OCI-LY3 (cell line): ENCODE data around the gene KRT2.

Experiments used
- H2AFZ ChIP-seq: fragments of 200-600, 300-600 bp; shearing (Covaris generic); 2 replicates; pipeline ENCODE4 v1.6.0; 2014; ENCODE audit warnings: antibody characterized with exemption, low read depth, low read length
- H3K27ac ChIP-seq: fragments of 200-600, 300-600 bp; sonication (generic); 2 replicates; pipeline ENCODE4 v1.5.1; 2014; ENCODE audit warnings: mild to moderate bottlenecking, low read length, moderate library complexity, mixed read lengths
- H3K27me3 ChIP-seq: fragments of 200-600, 300-600 bp; sonication (generic); 2 replicates; pipeline ENCODE4 v1.6.1; 2014; ENCODE audit warnings: low read depth, low read length, mixed read lengths
- H3K36me3 ChIP-seq: fragments of 200-600, 300-600 bp; sonication (generic); replicated peaks from 2 replicates; pipeline ENCODE3; 2014; ENCODE audit warnings: low read depth, low read length, mixed read lengths
- H3K4me1 ChIP-seq: fragments of 300-600, 200-600 bp; sonication (generic); 2 replicates; pipeline ENCODE4 v1.6.1; 2014; ENCODE audit warnings: low read length, mixed read lengths
- H3K4me2 ChIP-seq: fragments of 200-600, 300-600 bp; sonication (generic); 2 replicates; pipeline ENCODE4 v1.6.1; 2014; ENCODE audit warnings: low read length, mixed read lengths
- H3K4me3 ChIP-seq: fragments of 300-600, 200-600 bp; sonication (generic); 2 replicates; pipeline ENCODE4 v1.5.1; 2014; ENCODE audit warnings: antibody characterized with exemption, mild to moderate bottlenecking, low read length, moderate library complexity
- H3K79me2 ChIP-seq: fragments of 300-600, 200-600 bp; shearing (Covaris generic); 2 replicates; pipeline ENCODE4 v1.6.1; 2014; ENCODE audit warnings: mild to moderate bottlenecking, low read length, mixed read lengths
- H3K9ac ChIP-seq: fragments of 300-600, 200-600 bp; shearing (Covaris generic); 2 replicates; pipeline ENCODE4 v1.6.0; 2014; ENCODE audit warnings: mild to moderate bottlenecking, low read length, moderate library complexity
- H3K9me3 ChIP-seq: fragments of 200-600, 300-600 bp; shearing (Covaris generic); 2 replicates; pipeline ENCODE4 v1.6.1; 2014; ENCODE audit warnings: low read length, mixed read lengths; ENCODE audit not compliant: insufficient read depth
- H4K20me1 ChIP-seq: fragments of 200-600, 300-600 bp; sonication (generic); 2 replicates; pipeline ENCODE4 v1.6.1; 2016; ENCODE audit warnings: low read length, mixed read lengths; ENCODE audit not compliant: insufficient read depth
- CTCF ChIP-seq: fragments of 200-600, 300-600 bp; sonication (generic); IDR thresholded peaks from 2 replicates; pipeline ENCODE4 v1.5.1; 2014; ENCODE audit warnings: antibody characterized with exemption, low read length, low read depth
- EZH2phosphoT487 ChIP-seq: fragments of 200-600 bp; shearing (Covaris generic); IDR thresholded peaks from 2 replicates; pipeline ENCODE4 v1.6.1; 2018; ENCODE audit warnings: antibody characterized with exemption, mixed run types, low read depth

The KRT2 gene

GRCh38 chr12:52630008-52630500 lies 22.0 kb downstream of the KRT2 start:
- Histone ChIP-seq H2AFZ (no peak overlapping the region), H3K4me2 (no peak overlapping the region), H3K4me1 (peaks cover 5% of the 10 kb centered on the region; the same call in 1 of the 2 replicates), H3K9ac (no peak overlapping the region), H3K9me3 (no peaks in the 10 kb centered on the region), H3K4me3 (no peak overlapping the region), H3K27me3 (peaks cover 28% of the 10 kb centered on the region), H3K36me3 (no peaks in the 10 kb centered on the region), H3K79me2 (no peaks in the 10 kb centered on the region), H4K20me1 (no peaks in the 10 kb centered on the region), H3K27ac (no peak overlapping the region)
- TF ChIP-seq CTCF: no peak
- no peak for TF ChIP-seq EZH2phosphoT487

- no peak overlapping the region for H3K27ac ChIP-seq
- H3K79me2 ChIP-seq: no peaks in the 10 kb centered on the region
- H3K27me3 ChIP-seq: peaks cover 34% of the 10 kb centered on the region
- H3K4me3 ChIP-seq: no peak overlapping the region
- no peak overlapping the region for H2AFZ ChIP-seq
- no peak overlapping the region for H3K4me2 ChIP-seq
- no peaks in the 10 kb centered on the region for H3K36me3 ChIP-seq
- TF ChIP-seq EZH2phosphoT487 (no peak), CTCF (no peak)
- no peaks in the 10 kb centered on the region for H4K20me1 ChIP-seq
- H3K4me1 ChIP-seq: peaks cover 5% of the 10 kb centered on the region; the same call in 1 of the 2 replicates
- no peaks in the 10 kb centered on the region for H3K9me3 ChIP-seq
- no peak overlapping the region for H3K9ac ChIP-seq
Observed at GRCh38 chr12:52629281-52630007, 22.6 kb downstream of the KRT2 start.

- Histone ChIP-seq H3K27ac (no peak overlapping the region), H3K27me3 (peaks cover 40% of the 10 kb centered on the region), H3K4me3 (no peak overlapping the region), H3K4me1 (peaks cover 5% of the 10 kb centered on the region; the same call in 1 of the 2 replicates), H3K79me2 (no peaks in the 10 kb centered on the region), H3K9ac (no peak overlapping the region), H3K36me3 (no peaks in the 10 kb centered on the region), H2AFZ (no peak overlapping the region), H4K20me1 (no peaks in the 10 kb centered on the region), H3K9me3 (no peaks in the 10 kb centered on the region), H3K4me2 (no peak overlapping the region)
- TF ChIP-seq EZH2phosphoT487 (no peak), CTCF (no peak)
Observed at GRCh38 chr12:52628841-52629240, 23.2 kb downstream of the KRT2 start.

- no peak overlapping the region for H3K4me3 ChIP-seq
- H3K27ac ChIP-seq: no peak overlapping the region
- peaks cover 5% of the 10 kb centered on the region; the same call in 1 of the 2 replicates for H3K4me1 ChIP-seq
- no peak overlapping the region for H3K4me2 ChIP-seq
- no peak for TF ChIP-seq EZH2phosphoT487
- TF ChIP-seq CTCF: no peak
- no peak overlapping the region for H3K9ac ChIP-seq
- no peaks in the 10 kb centered on the region for H3K9me3 ChIP-seq
- H3K36me3 ChIP-seq: no peaks in the 10 kb centered on the region
- H3K27me3 ChIP-seq: peaks cover 39% of the 10 kb centered on the region
- no peaks in the 10 kb centered on the region for H3K79me2 ChIP-seq
- H2AFZ ChIP-seq: no peak overlapping the region
- no peaks in the 10 kb centered on the region for H4K20me1 ChIP-seq
Observed at GRCh38 chr12:52628111-52628507, 23.9 kb downstream of the KRT2 start.
